ENCODE results near the gene DDAH2.

DNA sequence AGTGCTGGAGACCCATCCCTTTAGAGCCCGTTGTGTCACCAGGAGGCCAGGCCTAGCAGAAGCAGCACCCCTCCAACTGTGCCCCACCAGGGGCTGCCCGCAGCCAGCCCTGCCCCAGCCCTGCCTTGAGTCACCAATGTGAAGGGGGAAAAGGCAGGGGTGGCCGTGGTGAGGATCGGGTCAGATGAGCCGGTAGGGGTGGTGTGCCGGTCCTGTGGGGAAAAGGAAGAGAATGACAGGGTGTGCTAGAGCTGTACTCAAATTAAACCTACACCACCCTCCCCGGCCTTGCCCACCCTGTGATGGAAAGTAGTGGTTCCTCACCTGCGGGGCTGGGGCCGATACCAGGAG lies 36.4 kb upstream of the DDAH2 start:
- TF ChIP-seq, protein P1, sequence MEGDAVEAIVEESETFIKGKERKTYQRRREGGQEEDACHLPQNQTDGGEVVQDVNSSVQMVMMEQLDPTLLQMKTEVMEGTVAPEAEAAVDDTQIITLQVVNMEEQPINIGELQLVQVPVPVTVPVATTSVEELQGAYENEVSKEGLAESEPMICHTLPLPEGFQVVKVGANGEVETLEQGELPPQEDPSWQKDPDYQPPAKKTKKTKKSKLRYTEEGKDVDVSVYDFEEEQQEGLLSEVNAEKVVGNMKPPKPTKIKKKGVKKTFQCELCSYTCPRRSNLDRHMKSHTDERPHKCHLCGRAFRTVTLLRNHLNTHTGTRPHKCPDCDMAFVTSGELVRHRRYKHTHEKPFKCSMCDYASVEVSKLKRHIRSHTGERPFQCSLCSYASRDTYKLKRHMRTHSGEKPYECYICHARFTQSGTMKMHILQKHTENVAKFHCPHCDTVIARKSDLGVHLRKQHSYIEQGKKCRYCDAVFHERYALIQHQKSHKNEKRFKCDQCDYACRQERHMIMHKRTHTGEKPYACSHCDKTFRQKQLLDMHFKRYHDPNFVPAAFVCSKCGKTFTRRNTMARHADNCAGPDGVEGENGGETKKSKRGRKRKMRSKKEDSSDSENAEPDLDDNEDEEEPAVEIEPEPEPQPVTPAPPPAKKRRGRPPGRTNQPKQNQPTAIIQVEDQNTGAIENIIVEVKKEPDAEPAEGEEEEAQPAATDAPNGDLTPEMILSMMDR (IDR thresholded peaks at IDR 0.05): no peak
- TF ChIP-seq POLR2A (IDR thresholded peaks at IDR 0.05) (no peak), POLR2AphosphoS5 (IDR thresholded peaks at IDR 0.05) (no peak)

All from sigmoid colon (tissue), 4 donors.